Fibroblast of mammary gland (primary cell): ENCODE results near the gene FAM43B.

Experiments
- DNase-seq: peaks from one replicate; pipeline ENCODE4 v3.0.0-alpha.2; 2010; ENCODE audit warnings: low read depth
- H3K4me3 ChIP-seq: 2 replicates; pipeline ENCODE4 v1.5.1; 2011; ENCODE audit warnings: low read depth, mild to moderate bottlenecking, low read length, moderate library complexity; ENCODE audit not compliant: control insufficient read depth
- CTCF ChIP-seq: conservative IDR thresholded peaks from 2 replicates; pipeline ENCODE4 v1.5.1; 2011; ENCODE audit warnings: low read depth, low read length, inconsistent platforms; ENCODE audit not compliant: control insufficient read depth, insufficient read depth

Gene FAM43B

DNA sequence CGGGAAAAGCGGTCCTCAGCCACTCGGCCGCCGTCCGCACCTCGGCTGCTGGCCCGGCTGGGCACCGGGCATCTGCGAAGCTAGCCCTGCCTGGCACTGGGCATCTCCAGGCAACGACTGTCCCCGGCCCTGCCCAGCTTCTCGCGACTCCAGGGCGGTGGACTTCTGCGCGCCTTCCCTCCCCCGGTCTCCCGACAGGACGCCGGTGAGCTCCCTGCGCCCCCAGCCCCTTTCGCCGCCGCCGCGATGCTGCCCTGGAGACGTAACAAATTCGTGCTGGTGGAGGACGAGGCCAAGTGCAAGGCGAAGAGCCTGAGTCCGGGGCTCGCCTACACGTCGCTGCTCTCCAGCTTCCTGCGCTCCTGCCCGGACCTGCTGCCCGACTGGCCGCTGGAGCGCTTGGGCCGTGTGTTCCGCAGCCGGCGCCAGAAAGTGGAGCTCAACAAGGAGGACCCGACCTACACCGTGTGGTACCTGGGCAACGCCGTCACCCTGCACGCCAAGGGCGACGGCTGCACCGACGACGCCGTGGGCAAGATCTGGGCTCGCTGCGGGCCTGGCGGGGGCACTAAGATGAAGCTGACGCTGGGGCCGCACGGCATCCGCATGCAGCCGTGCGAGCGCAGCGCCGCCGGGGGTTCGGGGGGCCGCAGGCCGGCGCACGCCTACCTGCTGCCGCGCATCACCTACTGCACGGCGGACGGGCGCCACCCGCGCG is 514 bp downstream of the FAM43B start:
- peak; percentile 26 for DNase-seq
- TF ChIP-seq CTCF: no peak
- peak overlapping the region; percentile 26 for H3K4me3 ChIP-seq

DNA sequence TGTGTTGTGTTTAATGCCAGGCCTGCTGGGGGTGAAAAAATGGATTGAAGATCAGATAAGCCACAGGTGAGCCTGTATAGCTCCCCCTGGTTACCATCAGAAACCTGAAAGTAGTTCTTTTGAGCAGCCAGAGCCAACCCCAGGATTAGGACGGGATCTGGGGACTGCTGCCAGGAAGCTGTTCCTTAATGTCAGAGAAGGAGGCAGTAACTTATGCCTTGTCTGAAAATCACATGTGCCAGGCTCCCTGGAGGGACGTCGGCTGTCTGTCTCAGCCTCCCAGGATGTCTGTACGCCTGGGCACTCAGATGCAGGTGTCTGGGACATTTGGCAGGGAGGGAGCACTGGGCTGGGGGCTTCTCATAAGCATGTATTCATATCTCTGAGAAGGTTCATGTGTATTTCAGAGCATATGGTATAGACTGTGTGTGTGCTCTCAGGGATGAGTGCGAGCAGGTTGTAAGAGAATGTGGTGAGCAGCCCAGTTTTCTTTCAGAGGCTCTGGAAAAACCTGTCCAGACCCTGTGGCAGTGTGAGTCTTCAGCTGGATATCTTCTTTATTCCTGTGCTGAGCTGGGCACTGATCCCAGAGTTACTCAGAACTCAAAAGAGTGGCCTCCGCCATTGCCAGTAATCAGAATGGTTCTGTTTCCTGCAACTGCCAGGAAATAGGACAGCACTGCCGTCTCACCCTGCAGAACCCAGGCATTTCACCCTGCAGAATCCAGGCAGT is 2.8 kb downstream of the FAM43B start:
- DNase-seq: peak; percentile 43
- no peak for TF ChIP-seq CTCF
- no peak overlapping the region for H3K4me3 ChIP-seq

DNA sequence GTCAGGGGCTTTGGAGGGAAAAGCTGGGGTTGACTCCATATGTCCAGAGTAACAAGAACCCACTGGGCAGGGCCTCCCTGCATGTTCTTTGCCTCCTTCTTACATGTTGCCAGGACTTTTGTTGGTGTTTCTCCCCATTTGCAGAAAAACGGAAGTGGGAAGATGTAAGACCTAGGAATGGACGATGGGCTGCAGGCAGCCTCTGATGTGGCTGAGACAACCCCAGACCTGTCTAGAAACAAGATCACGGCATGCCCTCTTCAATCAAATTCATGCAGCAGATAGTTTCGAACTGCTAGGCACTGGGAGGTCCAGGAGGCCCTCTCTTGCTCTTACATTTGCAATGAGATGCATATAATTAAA is 3.4 kb downstream of the FAM43B start:
- no peak for DNase-seq
- H3K4me3 ChIP-seq: no peak overlapping the region
- no peak for TF ChIP-seq CTCF

DNA sequence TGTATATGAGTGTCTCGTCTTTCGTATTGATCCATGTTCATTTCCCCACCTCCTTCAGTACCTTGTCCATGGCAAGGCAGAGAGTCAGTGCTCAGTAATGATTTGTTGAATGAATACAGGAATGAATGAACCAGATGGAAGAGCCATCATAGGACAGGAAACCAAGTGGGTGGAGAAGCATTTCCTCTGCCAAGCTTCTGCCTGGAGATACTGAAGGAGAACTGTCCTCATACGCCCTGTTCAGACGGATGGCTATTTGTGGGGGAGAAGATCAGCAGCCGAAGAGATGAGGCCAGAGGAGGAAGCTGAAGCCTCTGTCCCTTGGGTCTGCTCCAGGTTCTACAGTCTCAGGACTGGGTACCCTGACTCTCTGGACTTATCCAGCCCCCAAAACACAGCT is 5.8 kb downstream of the FAM43B start:
- no peak overlapping the region for H3K4me3 ChIP-seq
- no peak for TF ChIP-seq CTCF
- peak; percentile 38 for DNase-seq

DNA sequence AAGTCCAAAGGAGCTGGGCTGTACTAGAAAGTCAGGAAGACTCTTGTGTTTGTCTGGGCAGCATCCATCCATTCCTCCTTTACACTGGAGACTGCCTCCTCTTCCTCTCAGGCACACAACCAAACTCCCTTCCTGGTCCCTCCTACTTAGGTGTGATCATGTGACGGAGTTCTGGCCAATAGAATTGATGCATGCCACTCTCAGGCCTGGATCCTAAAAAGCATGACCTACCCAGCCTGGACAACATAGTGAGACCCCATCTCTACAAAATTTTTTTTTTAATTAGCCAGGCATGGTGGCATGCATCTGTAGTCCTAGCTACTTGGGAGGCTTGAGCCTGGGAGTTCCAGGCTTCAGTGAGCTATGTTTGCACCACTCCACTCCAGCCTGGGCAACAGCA is 8.6 kb downstream of the FAM43B start:
- DNase-seq: no peak
- TF ChIP-seq CTCF: no peak
- H3K4me3 ChIP-seq: no peak overlapping the region

DNA sequence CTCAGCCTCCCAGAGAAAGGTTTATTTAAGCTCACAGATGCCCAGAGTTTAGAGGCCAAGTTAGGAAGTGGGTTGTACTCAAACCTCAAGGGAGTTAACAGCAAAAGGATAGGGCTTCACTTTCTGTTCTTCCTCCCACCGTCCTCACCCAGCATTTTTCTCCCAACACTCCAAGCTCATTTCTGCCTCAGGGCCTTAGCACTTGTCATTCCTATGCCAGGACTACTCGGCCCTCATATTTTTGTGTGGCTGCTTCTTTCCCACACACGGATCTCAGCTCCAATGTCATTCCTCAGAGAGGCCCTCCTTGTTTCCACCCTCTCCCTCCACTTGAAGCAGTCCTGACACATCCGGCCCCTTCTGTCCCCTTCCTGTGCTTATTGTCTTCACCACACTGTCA is 12.9 kb downstream of the FAM43B start:
- DNase-seq: no peak
- TF ChIP-seq CTCF: no peak
- H3K4me3 ChIP-seq: no peak overlapping the region
